DND-41 (cell line): Measurements from ENCODE around the gene CACNA2D4.

Experiments
- ATAC-seq: fragments of 200-7000 bp; cut with Tn5 transposase; 3 replicates; pipeline ENCODE4 v1.9.1; 2021; ENCODE audit warnings: low read depth; ENCODE audit not compliant: insufficient read depth
- DNase-seq: peaks from one replicate; pipeline ENCODE4 v3.0.0-alpha.2; 2020
- H2AFZ ChIP-seq: 2 replicates; pipeline ENCODE4 v1.6.0; 2012; ENCODE audit warnings: low read depth, low read length
- H3K27ac ChIP-seq: 2 replicates; pipeline ENCODE4 v1.5.1; 2012; ENCODE audit warnings: low read length, inconsistent platforms
- H3K27me3 ChIP-seq: fragments of 200-600 bp; sonication (generic); 2 replicates; pipeline ENCODE4 v1.6.0; 2012; ENCODE audit warnings: low read length, mild to moderate bottlenecking, inconsistent platforms; ENCODE audit not compliant: insufficient read depth, poor library complexity
- H3K36me3 ChIP-seq: 2 replicates; pipeline ENCODE4 v1.5.1; 2012; ENCODE audit warnings: low read length, inconsistent platforms; ENCODE audit not compliant: insufficient read depth
- H3K4me1 ChIP-seq: 2 replicates; pipeline ENCODE4 v1.5.1; 2012; ENCODE audit warnings: mild to moderate bottlenecking, low read length; ENCODE audit not compliant: insufficient read depth
- H3K4me2 ChIP-seq: 2 replicates; pipeline ENCODE4 v1.6.0; 2012; ENCODE audit warnings: mild to moderate bottlenecking, moderate library complexity, low read length, inconsistent platforms; ENCODE audit not compliant: insufficient read depth
- H3K4me3 ChIP-seq, 2 experiments: fragments of 200-600 bp in 1 of 2; shearing (Covaris generic) in 1 of 2; 2 replicates each; pipeline ENCODE4 v1.5.1; 2012 to 2016; ENCODE audit warnings: inconsistent platforms in 2 of 2, low read length in 2 of 2, mild to moderate bottlenecking in 2 of 2, low read depth in 1 of 2, moderate library complexity in 1 of 2
- H3K79me2 ChIP-seq: 2 replicates; pipeline ENCODE4 v1.6.0; 2012; ENCODE audit warnings: low read length, inconsistent platforms; ENCODE audit not compliant: insufficient read depth
- H3K9ac ChIP-seq: 2 replicates; pipeline ENCODE4 v1.6.0; 2012; ENCODE audit warnings: low read depth, mild to moderate bottlenecking, inconsistent platforms, low read length, moderate library complexity
- H3K9me3 ChIP-seq: 2 replicates; pipeline ENCODE4 v1.5.1; 2012; ENCODE audit warnings: low read length, moderate library complexity, mild to moderate bottlenecking, inconsistent platforms; ENCODE audit not compliant: insufficient read depth, severe bottlenecking
- H4K20me1 ChIP-seq: 2 replicates; pipeline ENCODE4 v1.6.0; 2012; ENCODE audit warnings: low read length; ENCODE audit not compliant: insufficient read depth
- CTCF ChIP-seq: IDR thresholded peaks from 2 replicates; pipeline ENCODE4 v1.5.1; 2012; ENCODE audit warnings: borderline replicate concordance, low read length, moderate library complexity, mild to moderate bottlenecking; ENCODE audit not compliant: poor library complexity, severe bottlenecking; ENCODE audit errors: extremely low read depth
- EZH2 ChIP-seq: IDR thresholded peaks from 3 replicates; pipeline ENCODE4 v1.6.1; 2012; ENCODE audit warnings: borderline replicate concordance, low read depth, mild to moderate bottlenecking, moderate library complexity, low read length, inconsistent platforms; ENCODE audit not compliant: severe bottlenecking

The CACNA2D4 gene

GRCh38 chr12:1839956-1840951 is 78.2 kb downstream of the CACNA2D4 start:
- no peak overlapping the region for H3K4me3 ChIP-seq
- DNase-seq: no peak
- no peak overlapping the region for H3K9ac ChIP-seq

GRCh38 chr12:1839464-1839863 is 79.0 kb downstream of the CACNA2D4 start:
- H3K27me3 ChIP-seq: no peaks in the 10 kb centered on the region

More at GRCh38 chr12:1839956-1840951, 78.2 kb downstream of the CACNA2D4 start:
- no peaks in the 10 kb centered on the region for H3K36me3 ChIP-seq
- ATAC-seq: no peak
- no peak overlapping the region for H3K4me2 ChIP-seq
- H3K27me3 ChIP-seq: no peaks in the 10 kb centered on the region
- H3K9me3 ChIP-seq: no peaks in the 10 kb centered on the region
- no peak overlapping the region for H2AFZ ChIP-seq
- no peak overlapping the region for H3K27ac ChIP-seq
- H3K79me2 ChIP-seq: no peaks in the 10 kb centered on the region
- no peaks in the 10 kb centered on the region for H3K4me1 ChIP-seq
- TF ChIP-seq CTCF (no peak), EZH2 (no peak)
- peaks cover 4% of the 10 kb centered on the region; the same call in 1 of the 2 replicates for H4K20me1 ChIP-seq

GRCh38 chr12:1838994-1839365 is 79.5 kb downstream of the CACNA2D4 start:
- Histone ChIP-seq H4K20me1 (peaks cover 4% of the 10 kb centered on the region; the same call in 1 of the 2 replicates), H3K27me3 (no peaks in the 10 kb centered on the region), H3K4me3 (no peak overlapping the region), H3K36me3 (no peaks in the 10 kb centered on the region), H3K27ac (no peak overlapping the region), H2AFZ (no peak overlapping the region), H3K9ac (no peak overlapping the region), H3K4me1 (no peaks in the 10 kb centered on the region), H3K9me3 (no peaks in the 10 kb centered on the region), H3K4me2 (no peak overlapping the region), H3K79me2 (no peaks in the 10 kb centered on the region)
- DNase-seq (no peak), ATAC-seq (no peak)
- TF ChIP-seq EZH2 (no peak), CTCF (no peak)

More at GRCh38 chr12:1839464-1839863, 79.0 kb downstream of the CACNA2D4 start:
- no peaks in the 10 kb centered on the region for H3K79me2 ChIP-seq
- H3K4me1 ChIP-seq: no peaks in the 10 kb centered on the region
- ATAC-seq (no peak), DNase-seq (no peak)
- H4K20me1 ChIP-seq: peaks cover 4% of the 10 kb centered on the region; the same call in 1 of the 2 replicates
- H3K9ac ChIP-seq: no peak overlapping the region
- no peak overlapping the region for H3K4me3 ChIP-seq
- no peaks in the 10 kb centered on the region for H3K36me3 ChIP-seq
- H2AFZ ChIP-seq: no peak overlapping the region
- no peaks in the 10 kb centered on the region for H3K9me3 ChIP-seq
- no peak overlapping the region for H3K4me2 ChIP-seq
- TF ChIP-seq EZH2: no peak
- TF ChIP-seq CTCF: no peak
- H3K27ac ChIP-seq: no peak overlapping the region
